IMR-90 (cell line): ENCODE data around the gene SEC61B. TPM values are rescaled to one million over a fixed set of nuclear protein-coding genes. Genes with fewer than 3 reads are reported as not detected.

Experiments used
- MAFK ChIP-seq: IDR thresholded peaks from 2 replicates; pipeline ENCODE4 v1.6.1; 2012; ENCODE audit warnings: low read depth, low read length, improper control_type of control experiment
- POLR2A ChIP-seq: IDR thresholded peaks from 2 replicates; pipeline ENCODE4 v1.6.1; 2012; ENCODE audit warnings: mild to moderate bottlenecking, low read depth, low read length
- RAD21 ChIP-seq: IDR thresholded peaks from 2 replicates; pipeline ENCODE4 v1.6.1; 2012; ENCODE audit warnings: low read length, improper control_type of control experiment
- RCOR1 ChIP-seq: IDR thresholded peaks from 2 replicates; pipeline ENCODE4 v1.6.1; 2012; ENCODE audit warnings: mild to moderate bottlenecking, low read length, improper control_type of control experiment; ENCODE audit not compliant: insufficient replicate concordance
- USF2 ChIP-seq: fragments of 150-350 bp; IDR thresholded peaks from 2 replicates; pipeline ENCODE4 v1.6.1; 2017; ENCODE audit warnings: mild to moderate bottlenecking, antibody characterized with exemption, low read length, low read depth
- polyA plus RNA-seq, 3 experiments: library from polyadenylated mRNA; depleted of rRNA; stranded (reverse); fragments of >200 nt; gene quantifications; 2 replicates each; pipeline ENCODE4 v1.2.3, GENCODE V29; 2012; ENCODE audit warnings: low replicate concordance in 1 of 3
- total RNA-seq: library from RNA; depleted of rRNA; stranded (reverse); fragments of >200 nt; gene quantifications from 2 replicates; pipeline ENCODE4 v1.2.3, GENCODE V29; 2012

The SEC61B gene
- total and polyA plus RNA-seq, 2 of the 4 experiments (the other 2 are of a cell fraction), result 180 to 281 TPM

- no peak for TF ChIP-seq USF2
- TF ChIP-seq RAD21, result no peak
- TF ChIP-seq MAFK, result peak; percentile 48
- TF ChIP-seq RCOR1, result no peak
- TF ChIP-seq POLR2A, result peak; percentile 96
Observed at GRCh38 chr9:99221621-99222415, at the start of gene SEC61B, which contains the start of gene ALG2 (continued).
